Epidermal melanocyte (primary cell): ENCODE results near the gene HMGN1.
"Not testable (repeated sequence)": the region's sequence is repeated elsewhere in the genome, so short reads cannot be mapped to it uniquely, and the experiment has no call there.

Source experiments
- DNase-seq: peaks from one replicate; pipeline ENCODE4 v3.0.0; 2011; ENCODE audit warnings: low spot score; ENCODE audit not compliant: insufficient read length

The HMGN1 gene

DNA sequence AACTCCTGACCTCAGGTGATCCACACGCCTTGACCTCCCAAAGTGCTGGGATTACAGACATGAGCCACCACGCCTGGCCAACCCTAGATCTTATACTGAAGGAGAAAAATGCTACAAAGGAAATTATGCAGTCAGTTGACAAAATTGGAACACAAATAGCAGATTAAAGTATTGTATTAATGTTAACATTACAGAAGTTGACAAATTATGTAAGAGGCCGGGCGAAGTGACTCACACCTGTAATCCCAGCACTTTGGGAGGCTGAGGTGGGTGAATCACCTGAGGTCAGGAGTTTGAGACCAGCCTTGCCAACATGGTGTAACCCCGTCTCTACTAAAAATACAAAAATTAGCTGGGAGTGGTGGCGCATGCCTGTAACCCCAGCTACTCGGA, 21.0 kb upstream of the HMGN1 start:
- not testable (repeated sequence) for DNase-seq

DNA sequence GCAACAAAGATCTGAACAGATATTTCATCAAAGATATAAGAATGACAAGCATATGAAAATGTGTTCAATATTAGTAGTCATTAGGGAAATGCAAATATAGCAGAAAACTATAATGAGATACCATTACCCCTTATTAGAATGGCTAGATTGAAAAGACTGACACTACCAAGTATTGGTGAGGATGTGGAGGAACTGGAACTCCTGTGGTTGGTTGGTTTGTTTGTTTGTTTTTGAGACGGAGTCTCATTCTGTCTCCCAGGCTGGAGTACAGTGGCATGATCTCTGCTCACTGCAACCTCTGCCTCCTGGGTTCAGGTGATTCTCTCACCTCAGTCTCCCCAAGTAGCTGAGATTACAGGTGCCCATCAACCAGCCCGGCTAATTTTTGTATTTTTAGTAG, 18.9 kb upstream of the HMGN1 start:
- no peak for DNase-seq

DNA sequence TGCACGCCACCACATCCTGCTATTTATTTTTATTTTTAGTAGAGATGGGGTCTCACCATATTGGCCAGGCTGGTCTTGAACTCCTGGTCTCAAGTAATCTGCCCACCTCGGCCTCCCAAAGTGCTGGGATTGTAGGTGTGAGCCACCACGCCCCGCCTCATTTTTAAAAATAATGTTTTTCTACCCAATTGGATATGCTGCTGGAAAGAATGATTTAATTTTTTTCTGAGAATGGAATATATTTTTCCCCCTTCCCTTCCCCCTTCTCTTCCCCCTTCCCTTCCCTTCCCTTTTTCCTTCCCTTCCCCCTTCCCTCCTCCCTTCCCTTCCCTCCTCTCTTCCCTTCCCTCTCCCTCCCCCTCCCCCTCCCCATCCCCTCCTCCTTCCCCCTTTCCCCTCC, 17.7 kb upstream of the HMGN1 start:
- DNase-seq: no peak

DNA sequence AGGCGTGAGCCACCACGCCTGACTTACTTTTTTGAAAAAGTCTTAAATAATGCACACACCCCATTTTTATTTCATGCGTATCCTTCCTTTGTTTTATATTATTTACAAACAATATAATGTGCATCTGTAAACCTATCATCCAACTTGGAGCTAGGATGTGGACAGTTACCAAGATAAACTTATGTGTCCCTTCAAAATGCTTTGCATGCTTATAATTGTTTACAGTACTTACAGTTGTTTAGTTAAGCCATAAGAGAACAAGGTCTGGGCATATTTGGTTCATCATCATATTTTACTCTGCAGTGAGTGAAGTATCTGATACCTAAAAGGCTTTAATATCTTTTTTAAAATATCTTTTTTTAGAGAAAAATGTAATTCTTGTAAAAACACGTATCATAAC, 16.1 kb upstream of the HMGN1 start:
- DNase-seq: no peak

DNA sequence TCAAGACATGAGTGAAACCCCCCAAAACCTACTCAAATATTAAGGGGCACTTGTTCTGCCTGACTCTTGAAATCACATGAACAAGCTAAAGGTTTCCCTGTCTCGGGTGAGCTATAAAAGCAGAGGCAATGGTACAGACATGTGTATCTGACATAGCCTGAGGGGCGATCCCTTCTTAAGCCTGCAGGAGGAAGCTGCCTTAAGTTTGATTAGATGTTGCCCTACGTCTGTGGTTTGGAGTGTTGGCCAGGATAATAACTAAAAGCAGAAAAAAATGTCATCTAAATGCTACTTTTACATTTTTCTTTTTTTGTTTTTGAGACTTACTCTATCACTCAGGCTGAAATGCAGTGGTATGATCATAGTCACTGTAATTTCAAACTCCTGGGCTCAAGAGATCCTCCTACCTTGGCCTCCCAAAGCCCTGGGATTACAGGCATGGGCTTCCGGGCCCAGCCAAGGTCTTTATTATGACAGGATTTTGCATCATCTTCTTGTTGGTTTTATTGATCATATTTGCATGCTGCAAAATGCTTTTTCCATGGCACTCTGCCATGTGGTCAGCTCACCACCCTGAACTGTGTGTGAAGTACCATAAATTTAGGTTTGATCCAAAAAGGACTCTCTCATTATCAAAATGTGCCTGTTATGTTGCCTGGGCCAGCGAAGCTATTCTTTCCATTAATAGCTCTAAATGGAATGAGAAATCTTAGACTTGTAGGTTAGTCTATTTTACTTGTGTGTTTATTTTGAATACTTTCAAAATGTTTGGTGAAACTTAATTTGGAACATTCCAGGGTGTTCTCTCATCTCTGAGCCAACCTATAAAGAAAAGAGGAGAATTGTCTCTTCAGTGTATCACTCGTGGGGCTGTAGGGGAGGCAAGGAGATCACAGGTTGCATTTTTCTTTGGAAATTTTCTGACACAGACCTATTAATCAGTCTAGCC, 15.0 kb upstream of the HMGN1 start:
- no peak for DNase-seq

DNA sequence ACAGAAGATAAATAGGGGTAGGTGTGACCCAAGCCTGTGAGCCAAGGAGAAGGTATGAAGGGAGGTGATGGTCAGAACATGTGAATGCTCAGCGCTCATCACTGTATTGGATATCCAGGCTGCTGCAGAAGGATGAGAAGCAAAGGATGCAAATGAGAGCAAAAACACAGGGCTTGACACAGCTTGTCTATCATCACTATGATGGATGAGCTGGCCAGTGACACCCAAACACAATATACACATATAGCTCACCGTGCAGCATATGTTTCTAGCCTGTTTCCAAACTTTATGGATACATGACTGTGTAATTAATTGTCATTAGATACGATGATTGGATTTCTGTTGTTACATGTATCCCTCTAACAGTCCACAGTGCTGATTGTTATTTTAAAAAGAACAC, 13.8 kb upstream of the HMGN1 start:
- DNase-seq: no peak

DNA sequence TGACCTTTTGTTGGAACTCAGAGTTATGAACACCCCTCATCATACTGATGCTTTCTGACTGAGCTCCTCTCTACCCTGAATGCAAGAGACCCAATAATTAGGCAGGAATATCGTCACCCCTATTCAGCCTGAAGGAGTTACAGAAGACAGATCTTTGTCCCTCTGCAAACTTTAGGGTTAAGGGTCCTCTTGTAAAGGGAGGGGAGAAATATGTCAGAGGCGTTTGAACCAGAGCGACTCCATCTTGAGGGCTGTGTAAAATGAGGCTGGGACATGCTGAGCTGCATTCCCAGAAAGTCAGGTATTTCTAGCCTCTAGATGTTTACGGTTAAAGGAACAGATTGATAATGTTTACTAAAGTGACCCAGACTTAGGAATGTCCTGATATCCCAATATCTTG, 10.5 kb upstream of the HMGN1 start:
- no peak for DNase-seq

DNA sequence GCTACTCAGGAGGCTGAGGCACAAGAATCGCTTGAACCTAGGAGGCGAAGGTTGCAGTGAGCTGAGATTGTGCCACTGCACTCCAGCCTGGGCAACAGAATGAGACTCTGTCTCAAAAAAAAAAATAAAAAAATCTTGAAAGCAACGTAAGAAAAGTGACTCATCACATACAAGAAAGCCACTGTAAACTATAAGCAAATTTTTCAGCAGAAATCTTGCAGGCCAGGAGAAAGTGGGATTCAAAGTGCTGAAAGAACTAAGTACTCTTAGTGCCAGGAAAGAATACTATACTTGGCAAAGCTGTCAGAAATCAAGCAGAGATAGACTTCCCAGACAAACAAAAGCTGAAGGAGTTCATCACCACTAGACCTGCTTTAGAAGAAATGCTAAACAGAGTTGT, 4.4 kb upstream of the HMGN1 start:
- DNase-seq: no peak

DNA sequence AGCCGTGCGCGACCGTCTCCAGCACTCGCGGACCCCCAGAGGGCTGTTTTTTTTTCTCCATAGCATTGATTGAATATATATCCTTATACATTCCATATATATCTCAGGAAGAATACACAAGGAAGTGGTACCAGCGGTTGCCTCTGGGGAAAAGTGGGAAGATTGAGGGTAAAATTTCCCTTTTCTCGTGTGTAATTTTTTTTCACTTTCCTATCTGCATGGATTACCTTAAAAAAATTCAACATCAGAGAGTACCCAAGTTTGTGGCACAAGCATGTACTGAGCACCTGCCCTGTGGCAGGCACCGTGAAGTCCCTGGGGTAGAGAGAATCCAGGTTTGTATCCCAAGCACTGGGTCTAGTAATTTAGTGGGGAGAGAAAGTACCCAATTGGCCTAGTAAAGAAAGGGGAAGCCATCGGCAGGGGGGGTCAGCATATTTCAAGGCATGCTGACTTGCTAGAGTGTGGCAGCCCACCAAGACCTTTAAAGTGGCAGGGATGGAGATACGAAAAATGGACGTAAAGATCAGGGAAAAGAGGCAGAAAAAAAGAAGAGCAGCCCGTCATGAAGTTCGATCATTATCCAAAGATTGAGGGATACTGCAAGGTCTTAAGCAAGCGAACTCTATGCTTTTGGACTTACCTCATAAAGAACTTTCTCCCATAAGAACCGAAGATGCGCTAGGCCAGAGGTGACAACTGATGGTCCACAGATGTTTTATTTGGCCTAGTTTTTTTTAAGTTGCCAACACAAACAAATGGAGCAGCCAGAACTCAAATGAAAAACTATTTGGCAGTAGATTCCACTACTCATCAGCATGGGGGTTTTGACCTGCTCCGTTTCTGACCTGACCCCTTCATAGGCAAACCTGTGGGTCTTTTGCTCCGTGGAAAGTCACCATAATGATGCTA, 1.5 kb upstream of the HMGN1 start:
- no peak for DNase-seq

DNA sequence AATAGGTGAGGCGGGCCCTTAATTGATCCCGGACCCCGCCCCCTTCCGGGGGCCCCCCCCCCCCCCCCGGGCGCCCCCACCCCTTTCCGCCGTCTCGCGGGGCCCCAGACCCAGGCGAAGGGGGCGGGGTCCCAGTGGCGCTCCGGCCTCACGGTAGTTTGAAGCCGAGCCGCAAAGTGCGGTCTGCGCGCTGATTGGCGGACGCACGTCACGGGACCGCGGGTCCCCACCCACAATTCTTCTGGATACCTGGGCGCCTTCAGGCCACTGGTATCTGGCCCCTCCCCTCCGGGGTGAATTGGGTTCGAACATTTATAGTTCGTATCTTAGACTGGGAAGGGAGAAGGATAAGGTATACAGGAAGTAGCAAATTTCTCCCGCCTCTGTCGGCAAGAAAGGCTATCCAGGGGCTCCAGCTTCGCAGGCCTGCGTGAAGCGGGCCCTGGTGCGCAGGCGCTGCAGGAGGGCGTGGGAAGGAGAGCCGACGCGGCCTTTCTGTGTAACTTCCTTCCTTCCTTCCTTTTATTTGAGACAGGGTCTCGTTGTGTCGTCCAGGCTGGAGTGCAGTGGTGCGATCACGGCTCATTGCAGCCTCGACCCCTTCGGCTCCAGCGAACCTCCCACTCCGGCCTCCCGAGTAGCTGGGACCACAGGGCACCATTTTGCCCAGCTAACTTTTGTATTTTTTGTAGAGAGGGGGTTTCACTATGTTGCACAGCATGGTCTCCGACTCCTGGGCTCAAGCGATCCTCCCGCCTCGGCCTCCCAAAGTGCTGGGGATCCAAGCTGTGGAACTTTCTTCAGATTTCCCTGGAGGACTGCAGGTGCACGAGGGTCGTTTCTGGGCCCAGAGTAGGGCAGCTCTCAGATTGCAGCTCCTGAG, 564 bp upstream of the HMGN1 start:
- DNase-seq: peak; percentile 94

DNA sequence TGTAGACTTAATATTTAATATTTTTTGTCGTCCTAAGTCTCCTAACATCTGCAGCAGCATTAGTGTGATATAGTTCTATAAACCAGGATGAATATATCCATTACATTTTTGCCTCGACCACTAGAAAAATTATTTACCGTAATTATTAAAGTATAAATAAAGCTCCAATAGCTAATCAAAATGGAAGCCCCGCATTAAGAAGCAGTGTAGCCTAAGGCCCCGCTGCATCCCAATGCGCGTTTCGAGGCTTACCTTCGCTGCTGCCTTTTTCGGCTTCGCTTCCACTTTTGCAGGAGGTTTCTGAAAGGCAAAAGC, 891 bp downstream of the HMGN1 start:
- DNase-seq: no peak

DNA sequence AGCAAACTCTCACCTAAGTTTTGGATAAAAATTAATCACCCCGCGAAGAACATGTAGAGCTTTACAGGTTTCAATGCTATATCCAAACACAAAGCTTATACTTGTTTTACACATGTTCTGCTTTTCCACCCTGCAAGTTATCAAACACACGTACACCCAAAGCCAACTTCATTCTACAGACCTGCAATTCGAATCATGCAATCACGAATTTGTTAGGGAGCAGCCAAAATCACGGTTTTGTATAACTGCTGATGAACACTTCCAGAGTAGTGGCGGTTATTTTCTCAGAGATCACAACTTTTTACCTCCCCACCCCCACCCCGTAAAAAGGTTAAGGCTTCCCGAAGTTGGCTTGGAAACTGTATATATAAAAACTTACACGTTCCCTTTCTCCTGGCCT, 1.4 kb downstream of the HMGN1 start:
- DNase-seq: no peak

DNA sequence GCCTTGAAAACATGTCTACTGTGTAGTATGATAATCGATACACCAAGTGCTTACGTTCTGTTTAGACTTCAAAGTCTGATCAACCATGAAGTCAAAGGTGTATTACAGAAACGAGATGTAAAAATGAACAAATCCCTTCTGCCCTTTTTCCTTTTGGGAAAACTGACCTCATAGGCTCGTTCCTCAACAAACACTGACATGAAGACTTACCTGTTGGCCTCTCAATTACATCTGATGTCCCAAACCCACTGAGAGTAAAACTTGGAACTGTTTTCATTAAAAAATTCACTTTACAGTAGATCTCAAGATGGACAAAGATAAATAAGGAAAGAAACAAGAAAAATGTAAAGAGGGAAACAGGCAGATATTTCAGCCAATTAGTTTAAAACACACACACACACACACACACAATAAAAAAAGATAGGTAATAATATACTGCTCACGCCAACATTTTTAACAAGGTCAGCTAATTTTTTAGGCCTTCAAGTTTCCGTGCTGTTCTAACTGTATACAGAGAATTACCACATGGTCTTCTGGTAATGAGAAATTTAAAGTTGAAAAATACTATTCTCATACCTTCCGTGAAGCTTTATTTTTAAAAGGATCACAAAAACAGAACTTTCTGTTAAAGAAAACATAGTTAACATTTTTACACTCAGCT, 2.1 kb downstream of the HMGN1 start:
- no peak for DNase-seq

DNA sequence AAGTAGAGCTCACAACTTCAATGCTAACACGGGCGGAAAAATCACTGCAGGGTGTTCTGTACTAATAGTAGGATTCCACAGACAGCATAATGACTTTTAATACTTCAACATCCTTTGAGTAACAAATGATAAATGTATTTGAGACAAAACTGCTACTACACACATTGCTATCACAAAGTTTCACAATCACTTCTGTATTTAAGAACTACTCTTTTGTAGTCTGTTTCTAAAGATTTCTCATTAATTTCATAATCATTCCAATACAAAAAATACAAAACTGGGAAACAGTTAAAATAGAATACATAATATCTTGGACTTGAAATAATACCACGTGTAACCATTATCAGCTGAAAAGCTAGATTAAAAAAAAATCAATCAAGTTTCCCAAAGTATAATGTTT, 2.7 kb downstream of the HMGN1 start:
- DNase-seq: no peak

DNA sequence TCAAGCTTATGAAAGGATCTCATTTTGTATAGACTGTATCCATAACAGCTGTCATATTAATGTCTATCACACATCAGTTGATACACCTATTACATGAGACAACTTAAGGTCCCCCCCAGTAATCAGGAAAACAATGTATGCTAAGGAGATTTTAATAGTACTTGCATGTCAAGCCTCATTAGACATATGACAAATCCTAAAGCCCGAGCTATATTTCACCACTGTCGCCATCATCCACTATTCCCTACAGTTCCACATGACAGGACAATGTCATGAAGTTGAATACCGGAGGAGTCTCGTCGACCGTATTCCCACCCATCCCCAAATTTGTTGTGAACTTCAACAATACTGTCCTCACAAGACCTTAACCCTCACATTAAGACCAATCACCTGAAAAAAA, 3.4 kb downstream of the HMGN1 start:
- DNase-seq: no peak

DNA sequence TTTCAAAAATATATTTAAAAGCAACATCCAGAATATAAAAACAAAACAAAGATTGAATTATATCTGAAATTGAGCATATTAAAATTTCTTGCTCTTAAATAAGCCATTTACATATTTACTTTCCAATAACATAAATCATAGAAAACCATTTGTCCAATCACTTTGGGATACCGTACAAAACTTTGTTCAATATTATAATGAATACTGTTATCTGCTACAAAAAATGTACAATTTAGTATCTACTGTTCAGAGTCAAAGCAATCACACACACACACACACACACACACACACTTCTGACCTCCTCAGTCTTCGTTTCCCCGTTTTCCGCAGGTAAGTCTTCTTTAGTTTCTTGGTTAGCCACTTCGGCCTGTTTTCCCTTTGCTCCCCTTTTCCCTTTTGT, 4.0 kb downstream of the HMGN1 start:
- no peak for DNase-seq

DNA sequence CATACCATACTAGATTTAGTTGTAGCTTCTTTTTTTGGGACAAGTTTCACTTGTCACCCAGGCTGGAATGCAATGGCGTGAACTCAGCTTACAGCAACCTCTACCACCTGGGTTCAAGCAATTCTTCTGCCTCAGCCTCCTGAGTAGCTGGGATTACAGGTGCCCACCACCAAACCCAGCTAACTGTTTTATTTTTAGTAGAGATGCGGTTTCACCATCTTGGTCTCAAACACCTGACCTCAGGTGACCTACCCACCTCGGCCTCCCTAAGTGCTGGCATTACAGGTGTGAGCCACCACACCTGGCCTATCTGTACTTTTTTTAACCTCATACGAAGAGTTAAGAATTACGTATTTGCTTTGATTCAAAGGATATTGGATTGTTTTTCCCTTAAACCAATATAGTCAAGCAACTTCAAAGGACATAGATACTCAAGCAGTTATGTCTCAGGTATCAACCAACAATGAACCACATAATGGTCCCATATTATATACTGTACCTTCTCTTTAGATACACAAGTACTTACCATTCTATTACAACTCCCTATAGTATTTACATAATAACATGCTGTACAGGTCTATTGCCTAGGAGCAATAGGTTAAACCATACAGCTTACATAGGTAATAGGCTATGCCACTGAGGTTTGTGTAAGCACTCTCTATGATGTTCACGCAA, 7.5 kb downstream of the HMGN1 start:
- DNase-seq: no peak

DNA sequence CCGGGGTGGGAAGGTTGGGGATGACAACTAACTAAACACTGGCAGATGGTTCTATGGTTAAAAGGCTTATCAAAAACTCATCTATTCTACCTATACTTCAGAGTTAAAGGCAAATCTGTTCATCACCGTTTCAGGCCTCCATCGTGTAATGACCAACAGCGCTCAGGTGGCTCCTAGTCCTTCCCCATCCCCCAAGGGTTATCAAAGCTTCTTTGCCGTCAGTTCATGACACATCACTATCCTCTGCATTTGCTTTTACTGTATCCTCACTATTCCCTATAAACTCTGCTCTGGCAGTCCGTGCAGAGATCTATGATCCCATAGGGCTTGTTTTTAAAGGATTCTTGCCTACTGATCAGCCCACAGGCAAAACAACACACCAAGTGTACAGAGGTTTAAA, 8.2 kb downstream of the HMGN1 start:
- no peak for DNase-seq

DNA sequence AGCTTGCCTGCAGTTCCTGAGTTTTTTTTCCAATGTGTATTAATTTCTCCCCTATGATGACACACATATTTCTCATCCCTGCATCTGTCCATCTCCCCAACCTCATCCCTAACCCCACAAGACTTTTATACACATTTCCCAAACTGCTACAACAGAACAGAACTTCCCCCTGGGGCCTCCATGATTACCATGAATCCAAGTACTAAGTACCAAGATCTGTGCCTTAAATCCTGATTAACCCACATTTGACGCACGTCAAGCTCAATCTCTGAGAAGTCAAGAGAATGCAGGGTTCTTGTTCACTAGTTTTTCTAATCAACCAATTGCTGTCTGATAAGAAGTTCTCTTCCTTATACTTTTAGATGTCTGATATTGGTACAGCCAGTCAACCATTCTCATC, 9.7 kb downstream of the HMGN1 start:
- no peak for DNase-seq

DNA sequence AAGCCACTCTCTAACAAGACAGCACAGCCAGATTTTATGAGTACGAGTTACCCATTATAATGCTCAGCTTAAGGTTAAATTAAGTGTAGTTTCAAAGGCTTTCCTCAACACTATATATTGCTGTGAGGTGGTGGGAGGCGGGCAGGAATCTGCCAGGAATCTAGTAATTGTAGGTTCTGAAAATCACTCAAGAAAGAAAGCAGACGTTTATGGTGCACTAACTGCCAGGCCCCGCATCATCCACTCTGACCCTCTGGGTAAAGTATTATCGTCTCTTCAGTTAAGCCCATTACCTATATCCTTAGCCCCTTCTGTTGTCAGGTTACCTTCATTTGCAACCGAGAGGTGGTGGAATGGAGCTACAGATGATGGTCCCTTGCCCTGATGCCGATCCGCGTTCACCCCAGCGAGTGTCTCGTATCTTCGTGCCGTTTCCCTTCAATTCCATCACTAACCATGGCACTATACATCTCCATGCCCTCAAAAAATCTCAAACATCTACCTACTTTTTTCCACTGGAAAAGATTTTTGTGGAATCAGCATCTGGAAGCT, 12.4 kb downstream of the HMGN1 start:
- no peak for DNase-seq
